Activated CD4-positive, alpha-beta T cell treated with anti-CD3 and anti-CD28 coated beads, Interleukin-2, Interleukin-4, amounts not matched to agents 100 ng/mL and 50 ng/mL, durations not matched to agents 16 hours and 8 hours (primary cell): ENCODE results near the gene NRP1.
"Not testable (repeated sequence)": the region's sequence is repeated elsewhere in the genome, so short reads cannot be mapped to it uniquely, and the experiment has no call there.

Experiments
- DNase-seq: peaks from one replicate; pipeline ENCODE4 v3.0.0-alpha.2; 2020; ENCODE audit warnings: low spot score

NRP1 gene

DNA sequence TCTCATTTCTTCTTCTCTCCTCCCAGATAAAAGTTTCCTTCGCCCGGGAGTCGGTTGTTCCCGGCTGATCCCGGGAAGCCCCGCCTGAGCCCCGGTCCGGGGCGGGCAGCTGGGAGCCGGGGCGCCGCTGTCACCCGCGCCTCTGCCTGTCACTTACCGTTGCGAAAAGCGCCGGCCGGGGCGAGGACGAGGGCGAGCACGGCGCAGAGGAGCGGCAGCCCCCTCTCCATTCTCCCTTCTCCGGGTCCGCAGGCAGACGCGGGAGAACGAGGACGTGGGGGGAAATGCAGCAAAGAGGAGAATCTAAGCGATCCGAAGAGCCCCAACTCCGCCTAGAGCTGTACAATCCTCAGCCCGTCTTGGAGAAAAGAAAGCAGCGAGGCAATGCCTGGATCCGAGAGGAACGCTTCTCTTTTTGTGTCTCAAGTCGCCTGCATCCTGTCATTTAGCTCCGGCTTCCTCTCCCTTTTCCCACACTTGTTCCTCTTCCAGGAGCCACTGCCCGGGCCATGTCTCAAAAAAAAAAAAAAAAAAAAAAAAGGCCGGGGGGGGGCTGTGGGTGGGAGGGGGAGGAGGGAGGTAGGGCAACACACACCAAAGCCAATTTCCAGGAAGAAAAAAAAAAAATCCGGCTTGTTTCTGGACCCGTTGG, at the start of gene NRP1:
Gene NRP1, minus strand, starts transcription at position 515 of the 652 bp plus-strand sequence. Its CDS starts 285 bp downstream, at position 230.
- no peak for DNase-seq

DNA sequence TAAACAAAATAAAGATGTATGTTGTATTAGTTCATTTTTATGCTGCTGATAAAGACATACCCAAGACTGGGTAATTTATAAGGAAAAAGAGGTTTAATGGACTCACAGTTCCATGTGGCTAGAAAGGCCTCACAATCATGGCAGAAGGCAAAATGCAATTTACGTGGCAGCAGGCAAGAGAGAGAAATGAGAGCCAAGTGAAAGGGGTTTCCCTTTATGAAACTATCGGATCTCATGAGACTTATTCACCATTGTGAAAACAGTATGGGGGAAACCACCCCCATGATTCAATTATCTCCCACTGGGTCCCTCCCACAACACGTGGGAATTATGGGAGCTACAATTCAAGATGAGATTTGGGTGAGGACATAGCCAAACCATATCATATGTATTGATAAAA, 49.7 kb upstream of the NRP1 start:
- not testable (repeated sequence) for DNase-seq

DNA sequence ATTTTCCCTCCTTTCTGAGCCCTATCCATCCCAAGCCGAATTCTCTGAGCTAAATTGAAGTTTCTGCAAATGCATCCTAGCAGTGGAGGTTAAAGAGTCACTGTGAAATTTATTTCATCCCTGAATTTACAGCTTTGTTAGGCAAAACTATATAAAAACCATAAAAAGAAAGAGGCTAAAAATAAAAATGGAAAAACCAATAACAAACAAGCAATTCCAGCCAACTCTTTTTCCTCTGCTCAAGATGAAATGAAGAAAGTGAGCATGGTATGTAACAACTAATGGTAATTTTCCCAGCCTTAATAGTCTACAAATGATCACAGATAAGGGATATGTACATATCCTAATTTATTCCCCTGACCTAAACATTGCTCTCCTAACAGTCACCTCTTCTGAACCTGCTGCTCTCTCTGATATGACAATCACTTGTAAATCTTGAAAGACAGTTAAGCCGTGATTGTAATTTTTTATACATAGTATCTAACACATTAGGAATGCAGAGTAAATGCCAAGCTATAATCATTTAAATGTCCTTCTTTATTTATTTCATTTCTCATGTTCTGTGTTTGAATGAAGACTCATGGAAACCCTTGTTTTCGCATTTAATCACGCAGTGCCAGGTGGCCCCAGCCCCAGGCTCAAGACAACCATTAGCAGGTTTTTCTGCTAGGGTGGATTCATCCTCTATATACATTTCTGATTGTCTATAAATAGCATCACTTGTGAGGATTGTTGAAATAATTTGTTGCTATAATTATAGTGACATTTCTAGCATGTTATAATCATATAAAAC, 48.6 kb upstream of the NRP1 start:
- DNase-seq, result no peak

DNA sequence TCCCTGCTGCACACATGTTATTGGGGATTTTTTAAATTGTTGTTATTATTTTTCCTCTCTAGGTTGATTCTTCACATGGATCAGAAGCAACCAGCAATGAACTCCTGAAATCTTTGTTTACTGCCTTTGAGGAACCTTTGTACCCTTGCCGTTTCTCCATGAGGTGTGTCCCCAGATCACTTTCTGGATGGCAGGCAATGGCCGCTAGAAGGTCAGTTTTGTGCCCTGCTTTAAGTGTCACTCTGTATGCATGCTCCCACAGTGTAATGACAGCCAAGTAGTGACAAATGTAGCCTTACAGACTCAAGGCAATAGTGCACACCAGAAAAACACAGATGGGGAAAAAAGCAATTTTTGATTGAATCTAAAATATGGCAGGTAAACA, 47.7 kb upstream of the NRP1 start:
- DNase-seq, result no peak

DNA sequence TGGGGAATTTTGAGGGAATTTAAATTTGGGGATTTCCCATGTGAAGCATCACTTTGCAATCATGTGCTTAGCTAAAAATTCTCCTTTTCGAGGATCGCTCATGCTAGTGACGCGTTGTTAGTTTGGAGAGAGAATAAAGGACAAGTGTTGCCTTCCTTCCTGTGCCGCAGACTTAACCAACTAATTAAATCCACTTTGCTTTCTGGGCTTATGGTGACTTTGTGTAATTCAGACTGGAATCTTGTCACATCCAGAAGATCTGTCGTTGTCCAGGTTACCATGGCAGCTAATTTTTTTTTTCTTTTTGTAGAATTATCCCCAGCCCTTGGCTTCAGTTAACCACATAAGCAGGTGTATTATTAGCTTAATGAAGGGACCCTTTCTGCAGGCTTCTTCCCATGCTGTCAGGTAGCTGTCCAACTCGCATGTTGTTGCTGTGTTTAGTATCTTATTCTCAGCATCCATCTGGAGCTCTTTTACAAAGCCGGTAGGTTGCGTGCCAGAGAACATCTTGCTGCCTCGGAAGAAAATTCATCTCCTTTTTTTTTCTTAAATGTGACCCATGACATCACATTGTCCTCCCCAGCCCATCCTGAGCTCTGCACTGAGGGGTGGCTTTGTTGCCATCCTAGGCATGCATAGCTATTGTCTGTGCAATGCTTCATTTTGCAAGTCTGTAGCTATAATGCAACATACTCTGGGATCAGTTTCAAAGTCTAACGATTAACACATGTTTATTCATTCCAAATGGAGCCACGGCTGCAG, 47.2 kb upstream of the NRP1 start:
- no peak for DNase-seq

DNA sequence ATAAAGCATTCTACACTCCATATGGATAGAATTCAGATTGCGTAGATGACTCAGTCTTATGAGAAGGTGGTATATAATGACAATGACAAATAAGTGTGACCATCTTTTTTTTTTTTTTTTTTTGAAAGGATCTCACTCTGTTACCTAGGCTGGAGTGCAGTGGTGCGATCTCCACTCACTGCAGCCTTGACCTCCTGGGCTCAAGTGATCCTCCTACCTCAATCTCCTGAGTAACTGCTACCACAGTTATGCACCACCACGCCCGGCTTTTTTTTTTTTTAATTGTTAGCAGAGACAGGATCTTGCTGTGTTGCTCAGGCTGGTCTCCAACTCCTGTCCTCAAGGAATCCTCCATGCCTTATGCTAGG, 43.2 kb upstream of the NRP1 start:
- DNase-seq, result no peak

DNA sequence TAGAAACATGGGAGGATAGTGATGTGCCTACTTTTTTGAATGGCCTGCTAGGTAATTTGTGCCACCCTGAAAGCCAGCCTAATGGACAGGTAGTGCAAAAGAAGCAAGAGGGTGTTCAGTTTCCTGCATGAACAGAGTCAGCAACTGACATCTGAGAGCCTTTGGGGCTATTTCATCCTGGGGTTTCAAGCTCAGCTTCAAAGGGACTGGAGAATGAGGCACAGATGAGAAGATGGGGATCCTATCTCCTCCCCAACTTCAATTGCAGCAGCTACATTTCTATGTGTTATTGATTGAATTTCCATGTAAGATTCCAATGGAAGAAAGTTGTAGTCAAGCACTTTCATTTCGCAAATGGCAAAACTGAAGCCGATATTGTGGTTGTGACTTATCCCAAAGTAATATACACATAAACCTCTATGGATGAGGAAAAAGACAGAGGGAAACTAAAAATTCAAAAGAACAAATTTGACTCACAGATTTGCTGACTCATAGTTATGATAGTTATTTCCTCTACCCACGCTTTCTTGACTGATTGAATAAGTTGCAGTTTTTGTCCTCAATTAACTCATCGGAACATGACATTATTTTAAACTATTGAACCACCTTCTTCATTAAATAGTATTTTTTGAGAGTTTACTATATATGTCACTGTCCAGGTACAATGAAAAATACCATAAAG, 42.6 kb upstream of the NRP1 start:
- DNase-seq, result peak; percentile 17

DNA sequence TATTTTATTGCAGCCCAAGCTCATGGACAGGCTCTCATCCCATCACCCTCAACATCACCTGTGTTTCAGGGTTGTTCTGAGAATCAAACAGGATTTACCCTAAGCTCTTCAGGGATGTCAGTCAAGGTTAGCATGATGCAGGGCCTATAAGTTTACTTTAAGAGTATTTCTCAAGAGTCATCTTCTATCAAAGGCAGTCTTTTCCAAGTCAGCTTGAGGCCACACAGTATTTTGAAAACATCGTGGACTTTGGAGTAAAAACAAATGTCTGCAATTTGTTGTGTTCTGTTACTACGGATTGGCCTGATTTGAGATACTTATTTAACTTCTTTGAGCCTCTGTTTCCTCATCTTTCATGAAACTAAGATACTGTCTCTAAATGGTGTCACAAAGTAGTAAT, 42.0 kb upstream of the NRP1 start:
- DNase-seq, result no peak

DNA sequence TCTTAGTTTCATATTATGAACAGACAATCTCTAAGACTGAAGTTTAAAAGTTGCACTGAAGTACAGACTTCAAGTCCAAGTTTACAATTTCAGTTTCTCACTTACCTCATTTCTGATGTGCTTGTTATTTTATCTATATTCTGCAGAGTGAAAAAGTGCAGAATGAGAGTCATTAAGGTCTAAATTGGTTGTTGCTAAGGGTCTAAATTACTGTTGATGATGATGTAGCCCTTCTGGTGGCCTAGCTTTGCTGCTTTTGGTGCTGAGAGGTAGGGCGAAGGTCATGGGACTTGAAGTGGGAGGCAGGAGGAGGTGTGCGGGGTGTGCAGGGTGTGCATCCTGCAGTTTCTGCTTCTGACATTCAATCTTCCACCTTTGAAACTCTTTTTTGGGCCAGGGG, 38.8 kb upstream of the NRP1 start:
- no peak for DNase-seq

DNA sequence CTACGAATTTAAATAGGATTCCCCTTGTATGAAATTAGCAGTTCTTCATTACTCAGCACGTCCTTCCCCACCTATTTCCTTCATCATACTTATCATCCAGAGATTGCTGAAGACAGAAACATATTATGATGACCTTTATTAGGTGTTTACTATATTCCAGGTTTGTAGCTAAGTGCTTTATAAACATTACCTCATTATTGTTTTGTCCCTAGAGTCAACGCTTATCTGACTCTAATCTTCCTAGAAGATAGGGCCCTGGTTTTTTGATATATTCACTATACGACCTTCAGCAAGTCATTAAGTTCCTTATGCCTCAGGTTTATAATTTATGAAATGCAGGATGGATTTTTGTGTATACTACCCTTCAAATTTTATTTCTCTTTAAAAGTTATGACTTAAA, 36.8 kb upstream of the NRP1 start:
- DNase-seq, result no peak

DNA sequence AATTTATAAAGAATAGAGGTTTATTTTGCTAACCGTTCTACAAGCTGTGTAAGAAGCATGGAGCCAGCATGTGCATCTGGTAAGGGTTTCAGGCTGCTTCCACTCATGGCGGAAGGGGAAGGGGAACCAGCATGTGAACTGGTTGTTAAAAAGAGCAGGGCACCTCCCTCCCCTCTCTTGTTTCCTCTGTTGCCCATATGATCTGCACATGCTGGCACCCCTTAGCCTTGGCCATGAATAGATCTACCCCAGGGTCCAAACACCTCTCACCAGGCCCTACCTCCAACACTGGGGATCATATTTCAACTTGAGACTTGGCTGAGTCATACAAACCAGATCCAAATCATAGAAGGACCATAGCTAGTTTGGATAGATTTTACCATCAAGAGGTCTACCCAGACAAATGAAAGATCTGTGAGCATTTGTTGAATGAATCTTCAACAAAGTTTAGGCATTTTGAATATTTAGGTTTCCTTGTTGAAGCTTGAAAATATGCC, 36.0 kb upstream of the NRP1 start:
- no peak for DNase-seq

DNA sequence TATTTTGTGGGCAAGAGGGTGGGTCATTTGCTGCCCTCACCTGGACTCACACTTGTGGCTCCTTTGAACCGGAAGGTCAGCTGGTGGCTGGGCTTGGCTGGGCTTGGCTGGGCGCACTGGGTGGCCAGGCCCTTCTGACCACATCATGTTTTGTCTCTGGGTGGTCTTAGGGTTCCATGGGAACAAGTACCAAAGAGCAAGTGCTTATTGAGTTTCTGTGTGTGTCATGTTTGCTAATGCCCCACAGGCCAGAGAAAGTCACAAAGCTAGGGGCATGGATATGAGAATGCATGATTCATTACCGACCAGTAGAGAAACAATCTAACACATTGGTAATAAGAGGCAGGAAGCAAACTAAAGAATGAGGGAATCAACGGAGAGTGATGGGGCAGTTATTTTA, 33.6 kb upstream of the NRP1 start:
- DNase-seq, result no peak

DNA sequence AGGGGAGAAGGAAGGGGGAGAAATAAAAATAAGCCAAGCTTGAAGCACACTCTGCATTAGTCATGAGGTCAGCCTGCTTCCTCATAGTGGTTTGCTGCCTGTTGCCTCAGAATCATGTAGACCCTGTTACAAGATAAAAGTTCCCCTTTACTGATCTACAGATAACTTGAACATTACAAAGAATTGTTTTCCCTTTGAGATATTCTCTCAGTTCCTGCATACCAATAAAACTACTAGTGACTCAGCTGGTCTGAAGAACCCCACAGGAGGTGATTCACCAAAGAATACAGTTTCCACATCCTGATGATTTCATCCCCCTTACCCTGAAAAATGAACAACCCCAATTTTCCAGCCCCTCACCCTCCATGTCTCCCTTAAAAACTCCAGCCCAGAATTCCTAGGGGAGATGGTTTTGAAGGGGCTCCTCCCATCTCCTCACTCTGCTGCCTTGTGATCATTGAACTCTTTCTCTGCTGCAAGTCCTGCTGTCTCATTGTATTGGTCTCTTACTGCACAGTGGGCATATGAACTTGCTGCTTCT, 31.5 kb upstream of the NRP1 start:
- peak; percentile 69 for DNase-seq

DNA sequence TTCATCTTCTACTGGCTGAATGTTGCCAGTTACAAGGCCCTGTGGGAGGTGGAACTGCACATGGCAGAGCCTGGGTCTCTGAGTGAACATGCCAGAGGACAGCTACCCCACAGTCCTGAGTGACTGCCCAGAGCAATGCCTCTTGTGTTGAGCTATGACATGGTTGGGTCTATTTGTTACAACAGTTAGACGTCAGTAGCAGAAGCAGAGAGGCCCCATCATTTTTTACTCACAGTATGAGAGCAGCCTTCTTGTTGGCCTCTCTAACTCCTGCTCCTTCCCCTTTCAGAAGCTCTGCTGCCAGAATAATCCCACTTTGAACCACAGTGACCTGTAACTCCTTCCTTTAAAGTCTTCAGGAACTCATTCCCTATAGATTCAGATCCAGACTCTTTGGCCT, 30.8 kb upstream of the NRP1 start:
- DNase-seq, result no peak

DNA sequence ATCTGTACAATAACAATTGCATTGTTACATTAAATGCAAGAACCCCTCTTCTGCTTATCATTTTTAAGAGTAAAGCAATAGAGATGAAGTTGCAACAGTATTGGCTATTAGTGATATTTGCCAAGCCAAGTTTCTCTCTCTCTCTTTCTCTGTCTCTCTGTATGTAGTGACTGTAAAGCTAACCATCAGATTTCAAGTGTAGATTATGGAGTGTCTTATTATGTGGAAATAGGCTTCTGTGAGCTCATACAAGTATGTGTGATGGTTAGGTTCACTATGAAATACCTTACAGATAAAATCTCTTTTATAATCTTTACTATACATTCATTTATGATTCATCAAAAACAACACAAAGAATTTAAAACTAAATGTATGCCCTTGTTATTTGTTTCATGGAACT, 28.6 kb upstream of the NRP1 start:
- no peak for DNase-seq

DNA sequence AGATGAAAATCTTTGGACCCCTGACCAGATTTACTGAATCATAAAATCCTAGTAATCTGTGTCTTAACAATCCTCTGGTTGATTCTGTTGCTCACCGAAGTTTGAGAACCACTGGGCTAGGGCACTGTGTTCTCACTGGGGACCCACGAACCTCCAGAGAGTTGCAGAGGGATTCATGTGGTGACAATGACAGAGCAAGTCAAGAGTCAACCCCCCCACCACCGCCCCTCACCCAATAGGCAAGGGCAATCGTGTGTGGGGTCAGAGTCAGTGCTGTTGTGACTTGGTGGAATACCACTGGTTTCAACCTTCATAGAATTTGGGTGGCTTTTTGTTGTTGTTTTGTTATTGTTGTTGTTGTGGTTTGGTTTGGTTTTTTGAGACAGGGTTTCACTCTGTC, 23.5 kb upstream of the NRP1 start:
- DNase-seq, result no peak

DNA sequence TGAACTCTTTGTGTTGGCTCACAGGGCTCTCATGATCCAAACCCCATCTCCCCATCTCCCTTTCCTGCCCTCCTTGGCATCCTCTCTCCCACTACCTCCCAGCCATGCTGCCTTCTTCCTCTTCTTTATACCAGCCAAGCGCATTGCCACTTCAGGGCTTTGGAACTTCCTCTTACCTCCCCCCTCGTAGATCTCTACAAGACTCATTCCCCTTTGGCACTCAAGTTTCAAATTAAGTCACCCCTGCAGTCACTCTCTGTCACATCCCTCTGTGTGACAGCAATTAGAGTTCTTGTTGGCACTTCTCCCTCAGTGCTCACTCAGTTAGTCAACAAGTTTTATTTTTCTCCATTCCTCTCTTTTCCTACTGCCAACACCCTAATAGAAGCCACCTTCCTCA, 20.8 kb upstream of the NRP1 start:
- DNase-seq, result peak; percentile 9

DNA sequence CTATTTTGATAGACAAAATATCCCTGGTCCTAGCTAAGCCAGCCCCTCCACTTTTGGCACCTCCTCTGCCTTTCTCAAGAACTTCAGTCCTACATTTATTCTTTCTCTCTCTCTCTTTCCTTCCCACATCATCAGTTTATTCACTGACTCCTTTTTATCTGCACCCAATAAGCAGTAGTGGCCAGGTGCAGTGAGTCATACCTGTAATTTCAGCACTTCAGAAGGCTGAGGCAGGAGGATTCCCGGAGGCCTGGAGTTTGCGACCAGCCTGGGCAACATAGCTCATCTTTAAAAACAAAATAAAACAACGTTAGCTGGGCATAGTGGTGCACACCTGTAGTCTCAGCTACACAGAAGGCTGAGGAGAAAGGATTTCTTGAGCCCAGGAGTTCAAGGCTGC, 19.4 kb upstream of the NRP1 start:
- DNase-seq, result no peak

DNA sequence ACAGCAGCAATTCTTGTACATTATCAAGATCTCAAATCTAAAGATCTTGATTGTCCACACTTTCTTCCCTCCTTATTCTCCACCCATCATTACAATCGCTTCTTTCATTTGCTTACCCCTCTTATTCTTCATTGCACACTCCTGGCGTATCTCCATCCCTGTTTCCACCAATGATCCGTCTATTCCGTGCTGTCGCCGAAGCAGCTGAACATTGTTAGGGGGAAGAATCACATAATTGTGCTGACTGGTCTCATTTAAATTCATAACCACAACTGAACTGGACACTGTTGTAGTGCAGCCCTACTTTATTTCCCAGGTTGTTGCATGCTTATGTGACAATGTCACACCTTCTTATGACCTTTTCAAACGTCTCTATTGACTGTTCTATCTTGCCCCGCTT, 18.9 kb upstream of the NRP1 start:
- DNase-seq, result no peak

DNA sequence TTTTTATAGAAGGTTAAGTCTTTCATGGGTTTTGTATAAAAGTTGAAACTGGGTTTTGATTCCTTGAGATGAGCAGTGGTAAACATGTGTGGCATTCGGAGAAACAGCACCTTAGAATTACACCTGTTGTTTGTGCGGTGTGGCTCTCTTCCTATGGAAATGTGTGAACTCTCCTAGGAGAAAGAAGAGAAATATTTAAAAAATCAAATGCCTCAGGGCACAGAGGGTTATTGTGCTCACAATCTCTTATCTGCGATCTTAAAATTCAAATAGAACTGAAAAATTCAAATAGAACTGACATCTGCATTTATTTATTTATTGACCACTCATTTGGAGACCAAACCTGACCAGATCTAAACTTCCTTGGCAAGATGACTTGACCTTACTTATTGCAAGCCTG, 18.1 kb upstream of the NRP1 start:
- DNase-seq, result no peak

DNA sequence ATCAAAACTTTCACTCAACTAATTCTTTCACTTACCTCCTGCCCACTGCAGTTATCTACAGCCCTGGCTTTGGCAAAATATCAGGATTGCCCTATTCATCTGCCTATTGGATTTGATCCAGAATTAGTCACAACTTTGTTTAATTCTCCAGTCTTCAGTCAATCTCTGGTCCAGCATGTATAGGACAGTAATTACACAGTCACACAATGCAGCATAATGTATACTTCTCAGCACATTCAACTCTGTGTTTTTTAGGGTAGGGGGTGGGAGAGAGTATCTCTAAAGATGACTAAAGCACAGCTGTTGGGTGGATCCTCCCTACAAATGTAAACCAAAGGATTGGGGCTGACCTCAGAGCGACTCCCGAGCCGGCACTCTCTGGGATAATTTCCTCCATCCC, 17.7 kb upstream of the NRP1 start:
- DNase-seq, result no peak

DNA sequence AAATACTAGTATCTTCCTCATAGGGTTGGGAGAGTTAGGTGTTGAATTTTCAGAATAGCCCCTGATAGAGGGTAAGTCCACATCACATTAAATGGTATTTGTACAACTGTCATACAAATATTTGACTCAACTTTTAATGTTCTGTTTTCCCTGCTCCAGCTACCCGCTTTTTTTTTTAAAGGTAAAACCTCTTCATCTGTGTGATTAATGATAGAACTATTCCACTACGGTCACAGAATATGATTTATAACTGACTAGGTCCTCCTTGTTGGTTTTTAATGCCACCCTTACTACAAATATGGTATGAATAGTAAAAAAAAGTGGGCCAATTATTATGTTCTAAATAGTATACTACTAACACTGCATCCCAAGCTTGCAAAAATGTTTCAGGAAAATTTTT, 15.6 kb upstream of the NRP1 start:
- DNase-seq, result no peak
